GM12878 (cell line): ENCODE data around the gene KIN. TPM values are rescaled to one million over a fixed set of nuclear protein-coding genes. Genes with fewer than 3 reads are reported as not detected.

Source experiments
- ATAC-seq: fragments of 200-7000 bp; cut with Tn5 transposase; 3 replicates; pipeline ENCODE4 v1.9.1; 2020; ENCODE audit warnings: mild to moderate bottlenecking, moderate library complexity
- BruUV-seq: library from RNA; stranded (reverse); fragments of 400-500 nt; replicated peaks from 2 replicates; lab custom pipeline; 2021; lab: Mats Ljungman, UMichigan
- CTCF ChIA-PET: fragments of 300-600 bp; sonication (Branson Sonifier 250); formaldehyde crosslinking; extraction: SDS; loops from one replicate; lab custom pipeline; 2021; ENCODE audit warnings: inconsistent platforms; lab: Yijun Ruan, JAX
- POLR2A ChIA-PET: fragments of 350-600 bp; formaldehyde crosslinking; extraction: SDS; loops from one replicate; lab custom pipeline; 2021; ENCODE audit warnings: inconsistent platforms; lab: Charles Lee
- RAD21 ChIA-PET: fragments of 300-600 bp; sonication (Branson Sonifier 250); formaldehyde crosslinking; loops from one replicate; lab custom pipeline; 2023; ENCODE audit warnings: antibody characterized with exemption; ENCODE audit not compliant: unreplicated experiment; lab: Charles Lee
- SMC1A ChIA-PET: fragments of 300-600 bp; sonication (Branson Sonifier 250); formaldehyde crosslinking; loops from one replicate; lab custom pipeline; 2023; ENCODE audit not compliant: unreplicated experiment, uncharacterized antibody; lab: Charles Lee
- DNase-seq: peaks from one replicate; pipeline ENCODE4 v3.0.0-alpha.2; 2011; ENCODE audit warnings: low read depth, low spot score
- FAIRE-seq: peaks from 3 replicates; lab custom pipeline; 2011; peaks lifted over from hg19 to GRCh38; lab: Jason Lieb, UNC
- H2AFZ ChIP-seq: 2 replicates; pipeline ENCODE4 v1.6.0; 2011; ENCODE audit warnings: low read depth, low read length, control low read depth; ENCODE audit not compliant: control insufficient read depth
- H3K27ac ChIP-seq: 2 replicates; pipeline ENCODE4 v1.5.1; 2011; ENCODE audit warnings: control low read depth; ENCODE audit not compliant: control insufficient read depth, insufficient read depth
- H3K27me3 ChIP-seq, 2 experiments: replicated peaks in 1 of 2; 2 replicates each; pipeline versions ENCODE4 v1.6.0 to v1.6.1; 2011; ENCODE audit warnings: low read length in 1 of 2; ENCODE audit not compliant: control insufficient read depth in 2 of 2, insufficient read depth in 2 of 2
- H3K36me3 ChIP-seq, 2 experiments: 2 replicates each; pipeline ENCODE4 v1.5.1; 2011; ENCODE audit warnings: low read length in 1 of 2; ENCODE audit not compliant: control insufficient read depth in 2 of 2, insufficient read depth in 2 of 2
- H3K4me1 ChIP-seq: 2 replicates; pipeline ENCODE4 v1.6.1; 2011; ENCODE audit warnings: mild to moderate bottlenecking, low read length, moderate library complexity, mixed read lengths; ENCODE audit not compliant: control insufficient read depth, insufficient read depth
- H3K4me2 ChIP-seq: 2 replicates; pipeline ENCODE4 v1.6.0; 2011; ENCODE audit warnings: control low read depth; ENCODE audit not compliant: control insufficient read depth, insufficient read depth
- H3K4me3 ChIP-seq: fragments of 200-600 bp; sonication (generic); 2 replicates; pipeline ENCODE4 v1.5.1; 2016
- H3K79me2 ChIP-seq: 2 replicates; pipeline ENCODE4 v1.6.0; 2011; ENCODE audit warnings: low read length; ENCODE audit not compliant: control insufficient read depth, insufficient read depth
- H3K9ac ChIP-seq: 2 replicates; pipeline ENCODE4 v1.8.0; 2011; ENCODE audit warnings: low read length, control low read depth, mixed read lengths; ENCODE audit not compliant: control insufficient read depth, insufficient read depth
- H3K9me3 ChIP-seq: replicated peaks from 3 replicates; pipeline ENCODE4 v1.5.1; 2011; ENCODE audit warnings: mild to moderate bottlenecking, low read length; ENCODE audit not compliant: control insufficient read depth, insufficient read depth
- H4K20me1 ChIP-seq: 2 replicates; pipeline ENCODE4 v1.6.0; 2011; ENCODE audit not compliant: control insufficient read depth, insufficient read depth
- BCL11A ChIP-seq: IDR thresholded peaks from 2 replicates; pipeline ENCODE4 v1.6.1; 2011; ENCODE audit warnings: low read depth, low read length
- CBX5 ChIP-seq: sonication (generic); IDR thresholded peaks from 2 replicates; pipeline ENCODE4 v1.6.1; 2016; ENCODE audit warnings: low read depth, moderate library complexity, mild to moderate bottlenecking, inconsistent platforms
- CHD4 ChIP-seq: fragments of 200-600 bp; sonication (generic); IDR thresholded peaks from 2 replicates; pipeline ENCODE4 v1.6.1; 2016; ENCODE audit warnings: mild to moderate bottlenecking
- IRF5 ChIP-seq: fragments of 450-650 bp; IDR thresholded peaks from 2 replicates; pipeline ENCODE4 v1.6.1; 2017; ENCODE audit warnings: borderline replicate concordance
- MEF2B ChIP-seq: fragments of 450-650 bp; IDR thresholded peaks from 2 replicates; pipeline ENCODE4 v1.6.1; 2018; ENCODE audit warnings: mild to moderate bottlenecking, moderate library complexity; ENCODE audit not compliant: partially characterized antibody, poor library complexity, severe bottlenecking
- NBN ChIP-seq: fragments of 450-650 bp; IDR thresholded peaks from 2 replicates; pipeline ENCODE4 v1.6.1; 2016
- NFYA ChIP-seq: IDR thresholded peaks from 2 replicates; pipeline ENCODE4 v1.6.1; 2011; ENCODE audit warnings: low read depth, mild to moderate bottlenecking, low read length, improper control_type of control experiment, borderline replicate concordance
- NKRF ChIP-seq: fragments of 450-650 bp; conservative IDR thresholded peaks from 2 replicates; pipeline ENCODE4 v1.6.1; 2017; ENCODE audit warnings: mild to moderate bottlenecking, moderate library complexity
- NR2C1 ChIP-seq: fragments of 450-650 bp; IDR thresholded peaks from 2 replicates; pipeline ENCODE4 v1.6.1; 2017; ENCODE audit warnings: antibody characterized with exemption, mild to moderate bottlenecking, moderate library complexity
- SREBF2 ChIP-seq: IDR thresholded peaks from 2 replicates; pipeline ENCODE4 v1.6.1; 2012; ENCODE audit warnings: mild to moderate bottlenecking, low read length
- WGBS: methylation state at CpG from one replicate; pipeline ENCODE4 v1.1.6; 2016; ENCODE audit warnings: low lambda C conversion rate; ENCODE audit not compliant: insufficient replicate concordance, insufficient coverage; ENCODE audit errors: missing lambda C conversion rate; 5-methylcytosine and 5-hydroxymethylcytosine counted together
- in situ Hi-C: fragments of 300-500 bp; cut with MboI; formaldehyde crosslinking; loops from 9 replicates; pipeline ENCODE4 v1.14.3; 2018; ENCODE audit warnings: mixed read lengths
- intact Hi-C: fragments of 100-400 bp; cut with micrococcal nuclease; formaldehyde crosslinking; loops from one replicate; pipeline ENCODE4 v1.14.2; 2022; ENCODE audit not compliant: unreplicated experiment
- polyA plus RNA-seq, 11 experiments: library from polyadenylated mRNA; depleted of rRNA in 4 of 11; unstranded in 6 of 11; stranded (reverse) in 5 of 11; fragments of >200 nt; fragmentation: Nextera tagmentation in 4 of 11; fragmentation: Illumina TruSeq in 1 of 11; extraction: Ambion mirVana in 4 of 11; extraction: Trizol in 1 of 11; gene quantifications; 1 replicate in 1 of 11; 2 replicates in 10 of 11; pipeline versions ENCODE4 v1.2.1 to v1.2.3, GENCODE V29; 2011 to 2016; ENCODE audit warnings: inconsistent platforms in 2 of 11, missing spikeins in 2 of 11, low read depth in 1 of 11
- total RNA-seq, 4 experiments: library from RNA; depleted of rRNA in 3 of 4; stranded (reverse); fragments of >200 nt in 3 of 4; fragmentation: Illumina TruSeq in 1 of 4; extraction: Trizol in 1 of 4; gene quantifications; 2 replicates each; pipeline versions ENCODE4 v1.2.1 to v1.2.3, GENCODE V29; 2013 to 2021
- TF ChIP-seq, protein P1 (sequence below): fragments of 450-650 bp; IDR thresholded peaks from 2 replicates; pipeline ENCODE4 v1.6.1; 2014; ENCODE audit warnings: mild to moderate bottlenecking

The KIN gene
- total and polyA plus RNA-seq, 10 of the 15 experiments (the other 5 are each of a cell fraction or from before 2014, with no cell fraction given), result 6.8 to 33.2 (median 11.3) TPM

- no peak for DNase-seq
- ChIA-PET RAD21 (no interaction called here), SMC1A (no interaction called here), POLR2A (no interaction called here), CTCF (no interaction called here)
- peaks cover 0 to 3% of the 10 kb centered on the region in 2 experiments; a peak in 1 of 4 replicates for H3K36me3 ChIP-seq
- no peak for FAIRE-seq
- no peak overlapping the region for H2AFZ ChIP-seq
- no TSS peak for BruUV-seq
- no peaks in the 10 kb centered on the region for H3K27me3 ChIP-seq
- TF ChIP-seq CBX5 (no peak), BCL11A (no peak), NR2C1 (no peak), SREBF2 (no peak), NKRF (no peak), MEF2B (no peak), NFYA (no peak), NBN (no peak), CHD4 (no peak), IRF5 (no peak)
- TF ChIP-seq, protein P1, sequence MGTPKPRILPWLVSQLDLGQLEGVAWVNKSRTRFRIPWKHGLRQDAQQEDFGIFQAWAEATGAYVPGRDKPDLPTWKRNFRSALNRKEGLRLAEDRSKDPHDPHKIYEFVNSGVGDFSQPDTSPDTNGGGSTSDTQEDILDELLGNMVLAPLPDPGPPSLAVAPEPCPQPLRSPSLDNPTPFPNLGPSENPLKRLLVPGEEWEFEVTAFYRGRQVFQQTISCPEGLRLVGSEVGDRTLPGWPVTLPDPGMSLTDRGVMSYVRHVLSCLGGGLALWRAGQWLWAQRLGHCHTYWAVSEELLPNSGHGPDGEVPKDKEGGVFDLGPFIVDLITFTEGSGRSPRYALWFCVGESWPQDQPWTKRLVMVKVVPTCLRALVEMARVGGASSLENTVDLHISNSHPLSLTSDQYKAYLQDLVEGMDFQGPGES, result no peak
- no peaks in the 10 kb centered on the region for H3K79me2 ChIP-seq
- H3K4me2 ChIP-seq, result no peak overlapping the region
- no peak overlapping the region for H3K9ac ChIP-seq
- no peak overlapping the region for H3K27ac ChIP-seq
- 100% methylated on average over 4 of the region's 4 CpGs for WGBS
- no peaks in the 10 kb centered on the region for H3K9me3 ChIP-seq
- in situ Hi-C loops (no loop called here), intact Hi-C loops (no loop called here)
- H3K4me3 ChIP-seq, result no peak overlapping the region
- ATAC-seq, result no peak
- H4K20me1 ChIP-seq, result no peaks in the 10 kb centered on the region
- H3K4me1 ChIP-seq, result no peaks in the 10 kb centered on the region
Observed at GRCh38 chr10:7826971-7827370, 39.2 kb upstream of the KIN start.
